Measurements from ENCODE around the gene C1orf159.
"Not testable (repeated sequence)": the region's sequence is repeated elsewhere in the genome, so short reads cannot be mapped to it uniquely, and the experiment has no call there.

Gene C1orf159

GRCh38 chr1:1079408-1080121 is 36.3 kb downstream of the C1orf159 start:
- DNase-seq, result peak; percentile 29

DNA sequence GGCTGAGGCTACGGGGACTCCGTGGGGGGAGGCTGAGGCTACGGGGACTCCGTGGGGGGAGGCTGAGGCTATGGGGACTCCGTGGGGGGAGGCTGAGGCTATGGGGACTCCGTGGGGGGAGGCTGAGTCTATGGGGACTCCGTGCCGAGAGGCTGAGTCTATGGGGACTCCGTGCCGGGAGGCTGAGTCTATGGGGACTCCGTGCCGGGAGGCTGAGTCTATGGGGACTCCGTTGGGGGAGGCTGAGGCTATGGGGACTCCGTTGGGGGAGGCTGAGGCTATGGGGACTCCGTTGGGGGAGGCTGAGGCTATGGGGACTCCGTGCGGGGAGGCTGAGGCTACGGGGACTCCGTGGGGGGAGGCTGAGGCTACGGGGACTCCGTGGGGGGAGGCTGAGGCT is 38.5 kb downstream of the C1orf159 start:
- DNase-seq, result not testable (repeated sequence)

GRCh38 chr1:1075148-1075935 is 40.5 kb downstream of the C1orf159 start:
- no peak for DNase-seq

DNA sequence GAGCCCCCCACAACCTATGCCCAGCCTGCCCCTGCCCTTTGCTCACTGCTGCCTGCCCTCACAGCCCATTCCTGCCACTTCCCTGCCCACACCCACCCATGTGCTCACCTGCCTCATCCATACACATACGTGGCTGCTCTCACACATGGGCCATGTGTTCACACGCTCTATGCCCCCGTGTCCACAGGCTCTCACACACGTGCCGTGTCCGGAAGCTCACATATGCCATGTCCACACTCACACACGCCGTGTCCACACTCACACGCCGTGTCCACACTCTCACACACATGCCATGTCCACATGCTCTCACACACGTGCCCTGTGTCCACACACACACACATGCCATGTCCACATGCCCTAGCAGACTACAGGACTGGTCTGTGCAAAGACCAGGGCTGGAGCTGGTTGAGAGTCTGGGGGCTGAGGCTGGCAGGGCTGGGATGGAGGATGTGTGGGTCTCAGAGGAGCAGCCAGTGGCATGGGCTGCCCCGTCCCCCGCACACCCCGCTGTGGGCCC is 41.2 kb downstream of the C1orf159 start:
- DNase-seq, result no peak

GRCh38 chr1:1073743-1074587 is 41.9 kb downstream of the C1orf159 start, which contains the start of gene RNF223:
TSS of gene RNF223 (minus strand) at chr1:1074306. CDS start at chr1:1072566, 1,740 bp downstream.
- no peak for DNase-seq

DNA sequence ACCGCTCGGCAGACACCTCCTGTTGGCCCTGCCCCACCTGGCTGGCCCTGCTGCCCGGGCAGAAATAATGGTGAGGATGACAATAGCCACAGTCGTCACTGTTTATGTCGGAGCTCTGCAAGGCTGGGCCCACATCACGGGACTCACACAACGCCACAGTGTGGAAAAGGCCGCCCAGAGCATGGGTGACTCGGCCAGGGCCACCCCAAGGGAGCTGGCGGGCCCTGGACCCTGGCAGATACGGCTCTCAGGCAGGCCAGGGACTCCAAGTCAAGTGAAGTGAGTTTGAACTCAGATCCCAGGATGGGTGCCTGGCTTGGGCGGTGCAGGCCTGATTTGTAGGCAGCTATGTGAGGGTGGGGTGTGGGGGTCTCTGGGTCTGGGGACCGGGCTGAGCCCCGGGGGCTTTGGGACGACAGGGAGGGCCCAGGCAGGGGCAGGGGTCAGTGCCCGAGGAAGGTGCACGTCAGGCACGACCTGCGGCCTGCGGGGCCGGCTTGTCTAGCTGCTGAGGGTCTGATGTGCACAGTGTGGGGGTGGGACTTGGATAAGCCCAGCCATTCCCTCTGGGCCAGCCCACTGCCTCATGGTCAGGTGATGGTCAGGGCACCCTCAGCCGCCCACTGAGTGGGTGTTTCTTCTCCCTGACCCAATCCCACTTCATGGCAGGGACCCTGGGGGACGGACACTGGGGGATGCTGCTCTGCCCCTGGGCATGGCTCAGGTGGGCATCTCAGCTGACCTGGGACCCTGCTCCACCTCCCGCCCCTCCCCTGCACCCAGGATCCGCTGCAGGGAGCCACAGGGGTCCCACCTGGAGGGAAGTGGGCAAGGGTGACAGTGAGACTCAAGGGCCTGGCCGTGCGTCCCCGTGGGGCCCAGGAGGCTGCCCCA is 42.8 kb downstream of the C1orf159 start:
- no peak for DNase-seq

GRCh38 chr1:1072299-1072848 is 43.5 kb downstream of the C1orf159 start:
- DNase-seq, result no peak

DNA sequence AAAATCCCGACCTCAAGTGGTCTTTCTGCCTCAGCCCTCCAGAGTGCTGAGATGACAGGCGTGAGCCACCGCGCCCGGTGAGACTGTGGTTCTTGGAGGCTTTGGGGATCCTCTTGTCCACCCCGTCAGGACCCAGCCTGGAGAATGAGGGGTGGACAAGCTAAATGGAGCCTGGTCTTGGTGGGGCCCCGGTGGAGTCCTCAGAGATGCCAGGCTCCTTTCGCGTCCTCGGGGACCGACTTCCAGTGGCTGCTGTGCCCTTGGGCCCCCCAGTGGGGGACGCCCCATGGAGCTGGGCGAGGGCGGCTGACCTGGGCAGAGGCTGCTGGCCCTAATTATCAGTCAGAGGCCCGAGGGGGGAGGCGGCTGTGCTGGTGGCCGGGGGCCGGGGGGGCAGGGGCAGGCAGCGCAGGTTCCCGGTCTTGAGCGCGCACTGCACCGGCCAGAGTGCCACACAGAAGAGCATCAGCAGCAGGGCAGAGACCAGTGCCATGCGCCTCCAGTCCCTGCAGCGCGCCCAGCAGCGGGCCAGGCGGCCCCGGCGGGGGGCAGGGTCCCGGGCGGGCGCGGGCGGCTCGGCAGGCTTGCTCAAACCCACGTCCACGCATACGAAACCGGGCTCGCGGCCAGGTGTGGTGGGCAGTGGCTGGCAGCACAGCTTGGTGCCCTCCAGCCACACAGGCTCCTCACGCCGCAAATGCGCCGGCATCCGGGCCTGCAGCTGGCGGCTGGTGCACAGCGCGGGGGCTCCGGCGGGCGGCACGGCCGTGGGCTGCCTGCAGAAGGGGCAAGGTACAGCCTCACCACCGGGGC is 44.2 kb downstream of the C1orf159 start:
- DNase-seq, result no peak

DNA sequence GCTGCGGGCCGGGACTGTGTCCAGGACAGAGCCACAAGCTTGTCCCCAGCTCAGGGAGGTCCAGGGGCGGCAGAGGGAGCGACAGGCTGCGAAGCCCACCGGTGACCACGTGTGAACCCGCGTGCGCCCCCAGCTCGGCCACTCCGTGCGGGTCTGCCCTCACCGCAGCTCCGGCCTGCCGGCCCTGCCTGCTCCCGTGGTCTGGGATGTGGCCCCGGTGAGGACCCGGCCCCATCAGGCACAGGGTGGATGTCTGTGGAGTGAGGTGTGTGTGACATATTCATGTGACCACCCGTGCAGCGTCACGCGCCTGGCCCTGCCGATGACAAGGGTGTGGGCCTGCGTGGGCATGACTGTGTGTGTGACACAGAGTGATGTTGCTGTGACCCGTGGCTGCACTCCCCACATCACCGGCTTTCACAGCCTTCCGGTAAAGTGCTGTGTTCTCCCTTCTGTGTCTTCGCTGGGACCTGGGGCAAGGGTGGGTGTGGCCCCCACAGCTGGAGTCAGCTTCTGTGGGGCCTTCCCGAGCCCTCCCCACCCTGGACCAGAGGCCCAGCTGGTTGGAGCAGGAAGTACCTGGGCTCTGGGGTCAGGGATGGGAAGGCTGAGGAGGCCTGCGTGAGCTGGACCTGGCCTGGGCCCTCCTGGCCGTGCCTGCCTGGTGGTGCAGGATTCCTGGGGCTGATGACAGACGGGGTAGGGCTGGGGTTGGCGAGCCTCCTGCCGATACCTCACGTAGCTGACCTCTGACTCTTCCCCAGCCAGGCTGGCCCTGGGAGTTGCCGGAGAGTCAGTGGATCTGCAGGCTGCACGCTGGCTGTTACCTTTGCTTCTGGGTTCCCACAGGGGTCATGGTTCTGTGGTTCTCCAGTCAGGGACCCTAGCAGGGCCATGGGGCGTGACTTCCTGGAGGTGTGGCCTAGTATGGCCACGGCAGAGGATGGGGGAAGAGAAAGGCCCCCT is 45.9 kb downstream of the C1orf159 start:
- no peak for DNase-seq

DNA sequence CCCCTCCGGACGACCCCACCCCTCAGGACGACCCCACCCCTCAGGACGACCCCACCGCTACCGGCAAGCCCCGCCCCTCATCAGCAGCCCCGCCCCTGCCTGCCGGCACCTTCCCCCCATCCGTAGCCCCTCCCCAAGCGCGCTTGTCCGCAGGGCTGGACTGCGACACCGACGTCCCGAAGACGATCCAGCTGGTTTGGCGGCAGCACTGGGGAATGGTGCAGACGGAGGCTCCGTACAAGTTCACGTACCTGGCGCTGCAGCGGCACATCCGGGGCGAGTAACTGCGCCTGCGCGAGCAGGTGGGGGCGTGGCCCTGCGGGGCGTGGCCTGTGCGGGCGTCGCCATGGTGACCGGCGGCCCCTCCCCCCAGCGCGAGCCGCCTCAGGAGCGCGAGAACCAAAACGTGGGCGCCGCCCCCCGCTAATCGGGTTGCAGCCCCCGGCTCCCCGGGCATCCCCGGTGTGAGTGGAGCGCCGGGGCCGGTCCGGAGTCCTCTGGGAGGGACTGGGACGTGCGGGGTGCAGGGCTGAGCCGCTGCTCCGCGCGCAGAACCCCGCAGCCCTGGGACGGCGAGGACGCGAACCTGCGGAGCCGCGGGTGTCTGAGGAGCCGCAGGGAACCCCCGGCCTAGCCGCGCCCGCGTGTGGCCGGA is 46.7 kb downstream of the C1orf159 start:
- peak; percentile 91 for DNase-seq

DNA sequence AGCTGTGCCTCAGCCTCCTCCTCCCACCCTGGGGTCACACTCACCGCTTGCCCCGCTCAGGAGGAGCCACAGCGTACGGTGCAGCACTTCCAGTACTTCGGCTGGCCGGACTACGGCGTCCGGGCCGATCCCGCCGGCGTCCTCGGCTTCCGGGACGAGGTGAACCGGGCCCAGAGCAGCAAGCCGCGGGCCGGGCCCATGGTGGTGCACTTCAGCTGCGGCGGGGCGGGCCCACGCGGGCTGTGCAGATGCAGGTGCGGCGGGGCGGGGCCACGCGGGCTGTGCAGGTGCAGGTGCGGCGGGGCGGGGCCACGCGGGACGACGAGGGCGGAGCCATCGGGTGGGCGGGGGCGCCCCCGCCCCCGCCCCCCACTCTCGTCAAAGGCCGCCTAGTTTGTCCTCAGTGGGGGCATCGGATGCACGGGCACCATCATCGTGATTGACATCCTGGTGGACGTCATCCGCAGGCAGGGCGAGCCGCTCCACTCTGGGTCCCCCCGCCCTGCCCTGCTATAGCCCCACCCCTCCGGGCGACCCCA is 47.3 kb downstream of the C1orf159 start:
- peak; percentile 72 for DNase-seq

DNA sequence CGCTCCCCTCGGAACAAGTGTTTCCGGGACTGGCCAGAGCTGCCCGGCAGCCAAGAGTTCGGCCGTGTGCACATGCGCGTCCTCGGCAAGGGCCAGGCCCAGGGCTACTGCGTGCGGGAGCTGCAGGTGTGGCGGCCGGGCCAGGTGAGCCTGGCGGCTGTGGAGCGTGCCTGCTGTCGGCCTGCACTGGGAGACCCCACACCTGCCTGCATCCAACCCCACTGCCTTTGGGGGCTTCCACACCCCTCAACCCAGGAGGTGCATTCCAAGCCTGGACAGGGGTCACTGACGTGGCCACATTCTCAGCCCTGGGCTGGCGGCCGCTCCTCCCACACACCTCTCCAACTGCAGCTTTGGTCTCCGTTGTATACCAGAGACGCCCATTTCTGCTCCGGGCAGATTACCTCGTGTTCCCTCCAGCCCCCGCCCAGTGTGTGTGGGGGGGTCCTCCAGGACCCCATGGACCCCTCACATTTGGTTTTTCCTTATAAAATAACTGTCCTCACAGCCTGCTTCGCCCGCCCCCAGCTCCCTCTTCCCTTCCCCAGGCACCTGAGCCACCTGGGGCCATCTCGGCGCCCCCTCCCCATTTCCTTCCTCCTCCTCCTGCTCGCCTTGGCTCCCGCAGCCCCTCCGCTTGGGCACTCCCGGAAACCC is 47.9 kb downstream of the C1orf159 start:
- DNase-seq, result no peak

DNA sequence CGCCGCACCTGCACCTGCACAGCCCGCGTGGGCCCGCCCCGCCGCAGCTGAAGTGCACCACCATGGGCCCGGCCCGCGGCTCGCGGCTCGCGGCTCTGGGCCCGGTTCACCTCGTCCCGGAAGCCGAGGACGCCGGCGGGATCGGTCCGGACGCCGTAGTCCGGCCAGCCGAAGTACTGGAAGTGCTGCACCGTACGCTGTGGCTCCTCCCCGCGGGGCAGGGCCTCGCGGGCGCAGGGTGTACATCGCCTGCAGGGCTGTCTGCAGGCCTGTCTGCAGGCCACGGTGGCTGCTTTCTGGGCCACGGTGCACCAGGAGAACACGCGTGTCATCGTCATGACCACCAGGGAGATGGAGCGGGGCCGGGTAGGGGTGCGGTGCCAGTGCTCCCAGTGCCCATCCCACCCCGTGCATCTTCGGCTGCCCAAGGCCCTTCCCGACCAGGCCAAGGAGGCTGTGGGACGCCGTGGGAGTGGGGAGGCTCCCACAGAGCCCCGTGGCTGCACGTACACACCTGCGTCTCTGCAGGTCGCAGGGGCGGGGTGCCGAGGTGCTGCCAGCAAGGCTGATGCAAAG is 48.5 kb downstream of the C1orf159 start:
- DNase-seq, result no peak

- DNase-seq, result no peak
Measured at GRCh38 chr1:1066403-1067283, 49.2 kb downstream of the C1orf159 start.

GRCh38 chr1:1065940-1066304 is 50.0 kb downstream of the C1orf159 start:
- not testable (repeated sequence) for DNase-seq

GRCh38 chr1:1065265-1065939 is 50.5 kb downstream of the C1orf159 start:
- no peak for DNase-seq
